ENCODE results near the gene PELI3. TPM values are rescaled to one million over a fixed set of nuclear protein-coding genes. Genes with fewer than 3 reads are reported as not detected.

The PELI3 gene
- total RNA-seq, 1 donor from 2014 or later = 3.6 TPM

- H3K4me3 ChIP-seq (ENCODE audit: low read depth, low read length) = no peak overlapping the region
- DNase-seq (ENCODE audit: low read depth) = no peak
- TF ChIP-seq, protein P1, sequence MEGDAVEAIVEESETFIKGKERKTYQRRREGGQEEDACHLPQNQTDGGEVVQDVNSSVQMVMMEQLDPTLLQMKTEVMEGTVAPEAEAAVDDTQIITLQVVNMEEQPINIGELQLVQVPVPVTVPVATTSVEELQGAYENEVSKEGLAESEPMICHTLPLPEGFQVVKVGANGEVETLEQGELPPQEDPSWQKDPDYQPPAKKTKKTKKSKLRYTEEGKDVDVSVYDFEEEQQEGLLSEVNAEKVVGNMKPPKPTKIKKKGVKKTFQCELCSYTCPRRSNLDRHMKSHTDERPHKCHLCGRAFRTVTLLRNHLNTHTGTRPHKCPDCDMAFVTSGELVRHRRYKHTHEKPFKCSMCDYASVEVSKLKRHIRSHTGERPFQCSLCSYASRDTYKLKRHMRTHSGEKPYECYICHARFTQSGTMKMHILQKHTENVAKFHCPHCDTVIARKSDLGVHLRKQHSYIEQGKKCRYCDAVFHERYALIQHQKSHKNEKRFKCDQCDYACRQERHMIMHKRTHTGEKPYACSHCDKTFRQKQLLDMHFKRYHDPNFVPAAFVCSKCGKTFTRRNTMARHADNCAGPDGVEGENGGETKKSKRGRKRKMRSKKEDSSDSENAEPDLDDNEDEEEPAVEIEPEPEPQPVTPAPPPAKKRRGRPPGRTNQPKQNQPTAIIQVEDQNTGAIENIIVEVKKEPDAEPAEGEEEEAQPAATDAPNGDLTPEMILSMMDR (conservative IDR thresholded peaks at IDR 0.05; ENCODE audit: low read depth, low read length) = no peak
These were observed 1.8 kb upstream of the PELI3 start for GRCh38 chr11:66464916-66465315.

DNA sequence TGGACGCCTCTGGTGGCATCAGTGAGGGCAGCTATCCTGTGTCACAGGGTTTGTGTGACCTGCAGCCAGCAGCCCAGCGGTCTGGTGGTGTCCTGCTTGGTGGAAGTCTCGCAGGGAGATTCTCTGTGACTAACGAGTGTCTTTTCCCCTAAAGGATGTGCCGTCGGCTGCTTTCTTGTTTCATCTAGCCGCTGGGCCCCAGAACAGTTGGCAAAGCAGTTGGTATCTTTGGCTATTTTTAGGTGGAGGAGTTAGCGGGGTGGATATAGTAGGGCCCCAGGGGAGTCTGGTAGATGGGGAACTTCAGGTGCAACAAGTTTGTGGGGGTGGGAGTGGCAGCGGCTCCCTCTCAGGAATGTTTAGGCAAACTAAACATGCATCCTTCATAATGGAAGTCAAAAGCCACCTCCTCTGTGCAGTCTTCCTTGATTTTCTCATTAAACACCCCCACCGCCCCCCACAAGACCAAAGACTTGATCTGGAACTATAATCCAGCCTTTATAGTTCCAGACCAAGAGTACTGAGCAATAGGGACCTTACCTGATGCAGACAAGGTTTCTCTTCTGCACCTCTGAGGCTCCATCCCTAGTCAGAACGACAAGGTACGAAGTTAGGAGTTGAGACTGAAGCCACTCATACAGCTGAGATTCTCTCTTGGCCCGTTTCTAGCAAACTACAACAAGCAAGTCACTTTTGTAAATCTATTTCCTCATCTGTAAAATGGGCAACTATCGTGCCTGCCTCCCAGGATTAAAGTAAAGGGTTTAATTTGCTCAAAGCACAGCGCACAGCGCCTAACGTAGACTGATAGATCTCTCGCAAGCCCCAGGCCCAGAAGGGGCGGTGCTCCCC is 1.1 kb upstream of the PELI3 start:
- TF ChIP-seq, protein P1 (conservative IDR thresholded peaks at IDR 0.05; ENCODE audit: low read depth, low read length) = no peak
- DNase-seq (ENCODE audit: low read depth) = no peak
- peak overlapping the region; percentile 63 for H3K4me3 ChIP-seq (ENCODE audit: low read depth, low read length)

GRCh38 chr11:66467034-66467659 is 442 bp downstream of the PELI3 start:
- TF ChIP-seq, protein P1 (conservative IDR thresholded peaks at IDR 0.05; ENCODE audit: low read depth, low read length) = no peak
- H3K4me3 ChIP-seq (ENCODE audit: low read depth, low read length) = peak overlapping the region; percentile 63
- DNase-seq (ENCODE audit: low read depth) = no peak

DNA sequence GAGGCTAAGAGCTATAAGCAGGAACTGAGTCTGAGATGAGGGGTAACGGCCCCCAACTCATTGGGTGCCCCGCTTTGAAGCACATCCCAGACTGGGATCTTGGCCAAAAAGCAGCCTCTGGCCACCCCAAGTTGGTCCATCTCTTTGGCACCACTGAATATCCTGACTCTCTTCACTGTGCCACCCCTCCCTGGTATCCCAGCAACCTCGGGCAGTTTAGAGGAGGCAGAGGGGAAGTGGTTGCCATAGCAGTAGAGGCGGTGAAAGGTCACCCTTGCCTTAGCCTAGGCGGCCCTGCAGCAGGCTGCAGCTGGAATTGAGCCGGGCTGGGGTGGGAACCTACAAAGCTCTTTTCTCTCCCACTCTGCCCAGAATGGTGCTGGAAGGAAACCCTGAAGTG is 1.1 kb downstream of the PELI3 start:
- H3K4me3 ChIP-seq (ENCODE audit: low read depth, low read length) = peak overlapping the region; percentile 63
- TF ChIP-seq, protein P1 (conservative IDR thresholded peaks at IDR 0.05; ENCODE audit: low read depth, low read length) = no peak
- DNase-seq (ENCODE audit: low read depth) = no peak

DNA sequence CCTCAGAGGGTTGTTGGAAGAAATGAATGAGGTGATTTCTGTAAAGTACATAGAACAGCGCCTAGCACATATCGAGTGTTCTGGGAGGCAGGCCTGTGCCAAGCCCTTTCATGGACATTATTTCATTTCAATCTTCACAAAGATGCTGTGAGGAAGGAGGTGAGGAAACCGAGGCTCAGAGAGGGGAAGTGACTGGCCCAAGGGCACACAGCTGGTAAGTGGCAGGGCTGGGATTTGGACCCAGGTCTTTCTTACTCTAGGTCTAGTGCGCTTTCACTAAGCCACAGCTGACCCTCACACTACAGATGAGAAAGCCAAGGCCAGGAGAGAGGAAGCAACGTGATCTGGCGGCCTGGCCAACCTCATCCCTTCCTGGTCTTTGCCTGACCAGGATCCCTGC is 2.0 kb downstream of the PELI3 start:
- no peak for DNase-seq (ENCODE audit: low read depth)
- TF ChIP-seq, protein P1 (conservative IDR thresholded peaks at IDR 0.05; ENCODE audit: low read depth, low read length) = no peak
- no peak overlapping the region for H3K4me3 ChIP-seq (ENCODE audit: low read depth, low read length)

GRCh38 chr11:66469441-66469840 is 2.7 kb downstream of the PELI3 start:
- TF ChIP-seq, protein P1 (conservative IDR thresholded peaks at IDR 0.05; ENCODE audit: low read depth, low read length) = no peak
- no peak overlapping the region for H3K4me3 ChIP-seq (ENCODE audit: low read depth, low read length)
- no peak for DNase-seq (ENCODE audit: low read depth)

All from epithelial cell of proximal tubule (primary cell).